ENCODE results near the gene MLF1.

Gene MLF1

GRCh38 chr3:158569794-158570193, 1.2 kb upstream of the MLF1 start:
- Histone ChIP-seq H3K27ac (ENCODE audit: extremely low read depth, low read depth, low read length) (no peak overlapping the region), H3K36me3 (ENCODE audit: control insufficient read depth in 2 of 2, insufficient read depth in 1 of 2, low read length in 2 of 2) (no peaks in the 10 kb centered on the region), H3K9me3 (ENCODE audit: control insufficient read depth, insufficient read depth, low read depth, low read length) (no peaks in the 10 kb centered on the region), H3K4me3 (ENCODE audit: low read depth, low read length) (no peak overlapping the region), H3K4me1 (ENCODE audit: control insufficient read depth, insufficient read depth, low read length) (no peaks in the 10 kb centered on the region)
- POLR2A ChIA-PET = interaction anchor here (2.0 kb wide), 1 partner anchor 75 kb away, joined by 17 read pairs; the partner anchor contains the start of gene GFM1
- TF ChIP-seq ZNF433 (tag by site-specific recombination; IDR thresholded peaks at IDR 0.05; ENCODE audit: low read depth) (no peak), ZNF114 (tag by site-specific recombination; IDR thresholded peaks at IDR 0.05) (no peak), ZFP37 (tag by site-specific recombination; IDR thresholded peaks at IDR 0.05) (no peak), PRDM1 (tag by site-specific recombination; IDR thresholded peaks at IDR 0.05) (no peak), ZSCAN23 (tag by site-specific recombination; IDR thresholded peaks at IDR 0.05) (no peak), REPIN1 (tag by site-specific recombination; IDR thresholded peaks at IDR 0.05; ENCODE audit: low read depth) (no peak), ZSCAN16 (tag by site-specific recombination; IDR thresholded peaks at IDR 0.05) (no peak), RBAK (tag by site-specific recombination; IDR thresholded peaks at IDR 0.05) (no peak), ZNF335 (tag by site-specific recombination; conservative IDR thresholded peaks at IDR 0.05) (no peak), GLIS2 (tag by site-specific recombination; IDR thresholded peaks at IDR 0.05) (no peak), ZBTB21 (tag by site-specific recombination; IDR thresholded peaks at IDR 0.05) (no peak), ZNF596 (tag by site-specific recombination; IDR thresholded peaks at IDR 0.05) (no peak), ZNF777 (tag by site-specific recombination; IDR thresholded peaks at IDR 0.05; ENCODE audit: borderline replicate concordance) (no peak)
- CTCF ChIA-PET = interaction anchor here (0.5 to 1.0 kb wide), 3 partner anchors 9 to 158 kb away, joined by 3 read pairs; partner anchors contain the start of gene GFM1

GRCh38 chr3:158571969-158572765, 1.2 kb downstream of the MLF1 start:
- ChIA-PET CTCF (interaction anchor here (1.0 kb wide), 1 partner anchor 73 kb away, joined by 5 read pairs; no protein-coding TSS in a partner anchor), POLR2A (no interaction called here)
- TF ChIP-seq ZFHX2 (tag by site-specific recombination; conservative IDR thresholded peaks at IDR 0.05) (peak; percentile 94), ZFP3 (tag by site-specific recombination; IDR thresholded peaks at IDR 0.05; ENCODE audit: low read depth) (no peak), TSHZ1 (tag by site-specific recombination; IDR thresholded peaks at IDR 0.05; ENCODE audit: borderline replicate concordance) (no peak), ZNF548 (tag by site-specific recombination; IDR thresholded peaks at IDR 0.05) (no peak), ZSCAN16 (tag by site-specific recombination; IDR thresholded peaks at IDR 0.05) (0 out of 2 replicates have a peak, but pooled peaks have one; percentile 13), KLF17 (tag by site-specific recombination; IDR thresholded peaks at IDR 0.05) (peak; percentile 54; the same call in 1 of the 2 replicates), ZNF324 (tag by site-specific recombination; IDR thresholded peaks at IDR 0.05) (no peak), ZBTB10 (tag by site-specific recombination; IDR thresholded peaks at IDR 0.05) (0 out of 2 replicates have a peak, but pooled peaks have one; percentile 22), ZNF777 (tag by site-specific recombination; IDR thresholded peaks at IDR 0.05; ENCODE audit: borderline replicate concordance) (0 out of 2 replicates have a peak, but pooled peaks have one; percentile 35), ZNF18 (tag by site-specific recombination; IDR thresholded peaks at IDR 0.05) (peak; percentile 37; the same call in 1 of the 2 replicates), SP2 (tag by site-specific recombination; IDR thresholded peaks at IDR 0.05) (peak; percentile 10; the same call in 1 of the 2 replicates), EGR2 (tag by site-specific recombination; IDR thresholded peaks at IDR 0.05; ENCODE audit: low read depth) (peak; percentile 78), ZNF202 (tag by site-specific recombination; IDR thresholded peaks at IDR 0.05; ENCODE audit: borderline replicate concordance) (peak; percentile 21; the same call in 1 of the 2 replicates)

More at GRCh38 chr3:158571969-158572765, 1.2 kb downstream of the MLF1 start:
- Histone ChIP-seq H3K4me1 (ENCODE audit: control insufficient read depth, insufficient read depth, low read length) (no peaks in the 10 kb centered on the region), H3K36me3 (ENCODE audit: control insufficient read depth in 2 of 2, insufficient read depth in 1 of 2, low read length in 2 of 2) (no peaks in the 10 kb centered on the region), H3K4me3 (ENCODE audit: low read depth, low read length) (no peak overlapping the region), H3K9me3 (ENCODE audit: control insufficient read depth, insufficient read depth, low read depth, low read length) (no peaks in the 10 kb centered on the region), H3K27ac (ENCODE audit: extremely low read depth, low read depth, low read length) (no peak overlapping the region)

Data from HEK293 (cell line).